Loucy (cell line): ENCODE results near the gene SPOCK1.

ENCODE experiments used
- CTCF ChIP-seq: fragments of 200-600 bp; sonication (generic); conservative IDR thresholded peaks from 2 replicates; pipeline ENCODE4 v1.5.1; 2014; ENCODE audit warnings: mild to moderate bottlenecking, antibody characterized with exemption, low read length
- EZH2phosphoT487 ChIP-seq: fragments of 200-600 bp; IDR thresholded peaks from 2 replicates; pipeline ENCODE4 v1.6.1; 2018; ENCODE audit warnings: antibody characterized with exemption, mild to moderate bottlenecking, moderate library complexity, borderline replicate concordance

GRCh38 chr5:137194300-137194699, 304.8 kb downstream of the SPOCK1 start:
- no peak for TF ChIP-seq EZH2phosphoT487
- no peak for TF ChIP-seq CTCF
